Measurements from ENCODE around the gene ARHGEF11.
A peak's percentile ranks its signal among the peaks of the same experiment; 100 is the strongest.

ARHGEF11 gene

GRCh38 chr1:156947818-156948525 is 97.6 kb downstream of the ARHGEF11 start:
- no peak for DNase-seq

GRCh38 chr1:156947127-156947526 is 98.4 kb downstream of the ARHGEF11 start:
- no peak for DNase-seq

- peak; percentile 81 for DNase-seq
These were observed 99.5 kb downstream of the ARHGEF11 start for GRCh38 chr1:156945881-156946661.

GRCh38 chr1:156944848-156945247 is 100.7 kb downstream of the ARHGEF11 start:
- DNase-seq: no peak

GRCh38 chr1:156944268-156944667 is 101.3 kb downstream of the ARHGEF11 start:
- DNase-seq: no peak

GRCh38 chr1:156943756-156944155 is 101.8 kb downstream of the ARHGEF11 start:
- no peak for DNase-seq

- no peak for DNase-seq
These were observed 103.0 kb downstream of the ARHGEF11 start for GRCh38 chr1:156942576-156942975.

GRCh38 chr1:156942176-156942575 is 103.4 kb downstream of the ARHGEF11 start:
- no peak for DNase-seq

GRCh38 chr1:156941675-156942074 is 103.9 kb downstream of the ARHGEF11 start:
- DNase-seq: no peak

- DNase-seq: no peak
These were observed 105.7 kb downstream of the ARHGEF11 start for GRCh38 chr1:156939786-156940334.

- no peak for DNase-seq
These were observed 106.7 kb downstream of the ARHGEF11 start for GRCh38 chr1:156938813-156939212.

GRCh38 chr1:156937883-156938282 is 107.7 kb downstream of the ARHGEF11 start:
- no peak for DNase-seq

- no peak for DNase-seq
These were observed 108.8 kb downstream of the ARHGEF11 start for GRCh38 chr1:156936721-156937220.

GRCh38 chr1:156936191-156936590 is 109.4 kb downstream of the ARHGEF11 start:
- no peak for DNase-seq

GRCh38 chr1:156935505-156936128 is 109.9 kb downstream of the ARHGEF11 start:
- DNase-seq: no peak

- DNase-seq: no peak
These were observed 112.4 kb downstream of the ARHGEF11 start for GRCh38 chr1:156933136-156933535.

- DNase-seq: no peak
These were observed 113.4 kb downstream of the ARHGEF11 start for GRCh38 chr1:156931974-156932710.

GRCh38 chr1:156931211-156931952 is 114.2 kb downstream of the ARHGEF11 start:
- DNase-seq: no peak

- no peak for DNase-seq
These were observed 115.1 kb downstream of the ARHGEF11 start for GRCh38 chr1:156930483-156930882.

- DNase-seq: no peak
These were observed 115.8 kb downstream of the ARHGEF11 start for GRCh38 chr1:156929596-156930238.

GRCh38 chr1:156928043-156928602 is 117.4 kb downstream of the ARHGEF11 start:
- DNase-seq: peak; percentile 59
